ELF-1 (cell line): ENCODE data around the gene NID2.

ENCODE experiments used
- DNase-seq: peaks from one replicate; pipeline ENCODE4 v3.0.0-alpha.2; 2016; ENCODE audit warnings: low read depth, low spot score

NID2 gene

DNA sequence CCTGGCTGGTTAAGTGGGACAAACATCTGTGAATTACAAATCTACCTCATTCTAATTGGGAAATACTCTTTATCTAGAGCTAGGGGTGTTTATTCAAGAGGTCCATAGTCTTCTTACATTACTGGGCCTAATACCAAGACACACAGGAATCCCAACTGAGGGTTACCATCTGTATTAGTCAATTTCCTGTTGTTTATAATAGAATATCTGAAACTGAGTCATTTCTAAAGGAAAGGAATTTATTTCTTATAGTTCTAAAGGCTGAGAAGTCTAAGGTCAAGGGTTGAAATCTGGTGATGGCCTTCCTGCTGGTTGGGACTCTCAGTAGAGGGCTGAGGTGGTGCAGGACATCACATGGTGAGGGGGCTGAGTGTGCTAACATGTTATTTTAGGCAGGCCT, 43.5 kb downstream of the NID2 start:
- no peak for DNase-seq

DNA sequence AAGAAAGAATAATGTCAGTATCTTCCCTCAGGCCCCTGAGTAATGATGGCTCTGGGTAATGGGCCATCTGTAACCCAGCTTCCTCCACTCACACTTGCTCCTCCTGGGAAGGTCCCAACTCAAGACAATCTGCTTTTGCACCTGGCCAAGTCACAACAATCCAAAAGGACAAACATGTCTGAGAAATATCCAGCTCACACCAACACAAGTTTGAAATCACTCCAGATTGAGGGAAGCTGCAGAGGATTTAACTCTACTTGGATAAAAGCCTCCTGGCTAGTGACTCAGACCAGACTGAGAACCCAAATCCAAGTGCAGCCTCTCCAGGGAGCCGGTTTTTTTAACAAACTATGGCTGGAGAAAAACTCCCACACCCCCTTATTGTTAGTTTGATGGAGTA, 45.3 kb downstream of the NID2 start:
- no peak for DNase-seq

DNA sequence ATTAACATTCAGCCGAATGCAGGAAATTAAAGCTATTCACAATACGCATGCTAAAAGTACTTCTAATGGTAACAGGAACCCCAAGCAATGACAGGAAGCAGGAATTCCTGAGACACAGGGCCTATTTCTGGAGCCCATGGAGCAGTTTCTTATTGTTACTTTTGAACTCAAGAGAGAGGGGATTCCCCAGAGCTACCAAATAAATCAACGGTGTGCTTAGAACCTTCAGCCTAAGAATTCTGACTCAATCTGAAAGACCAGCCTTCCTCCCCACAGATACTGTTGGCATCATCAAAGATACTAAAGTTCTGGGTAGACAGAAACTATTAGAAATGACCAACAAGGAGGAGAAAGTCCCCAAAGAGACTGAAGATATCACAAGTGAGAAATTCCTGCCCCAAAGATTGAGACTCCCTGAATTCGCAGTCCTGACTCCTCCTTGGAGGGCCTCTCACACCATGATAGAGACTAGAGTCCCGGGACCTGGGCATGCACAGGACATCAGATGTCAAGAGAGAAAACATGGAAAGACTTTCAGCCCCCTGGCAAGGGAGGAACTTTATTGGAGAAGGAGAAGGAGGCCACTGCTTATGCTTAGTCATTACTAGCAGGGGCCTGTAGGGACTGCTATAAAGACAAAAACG, 46.8 kb downstream of the NID2 start:
- no peak for DNase-seq

DNA sequence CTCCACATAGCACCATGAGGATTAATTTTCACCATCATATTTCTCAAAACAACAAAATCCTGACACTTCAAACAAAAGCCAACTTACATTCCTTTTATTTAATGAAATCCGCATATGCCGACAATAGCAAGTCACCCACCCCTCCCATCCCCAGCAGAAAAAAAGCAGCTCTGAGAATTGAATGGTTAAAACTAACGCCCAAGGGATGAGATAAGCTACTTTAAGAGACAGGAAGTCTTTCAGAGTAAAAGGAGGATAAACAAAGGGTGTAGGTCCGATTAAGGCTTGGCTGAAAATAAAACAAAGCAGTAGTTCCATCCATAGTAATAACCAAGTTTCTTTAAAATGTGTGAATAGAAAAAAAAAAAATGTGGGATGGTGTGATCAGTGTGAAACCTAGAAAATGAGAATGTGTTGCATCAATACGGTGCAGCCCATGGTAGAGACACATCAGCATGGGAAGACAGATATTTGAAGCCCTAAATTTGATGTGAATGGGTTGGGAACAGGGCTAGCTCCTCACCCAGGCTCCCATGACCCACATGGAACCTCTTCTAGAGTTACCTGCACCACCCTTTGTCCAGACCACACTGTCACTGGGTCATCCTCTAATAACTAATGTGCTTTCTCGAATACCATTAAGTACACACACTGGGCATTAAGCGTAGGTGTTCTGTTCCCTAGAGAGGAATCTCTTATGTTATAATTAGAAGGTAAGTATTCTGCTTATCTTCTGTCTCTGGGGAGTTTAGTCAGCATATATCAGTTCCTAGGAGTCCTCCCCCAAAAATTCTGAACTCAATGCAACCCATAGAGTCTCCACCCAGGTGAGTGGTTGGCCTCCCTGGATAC, 47.8 kb downstream of the NID2 start:
- DNase-seq = peak; percentile 13

DNA sequence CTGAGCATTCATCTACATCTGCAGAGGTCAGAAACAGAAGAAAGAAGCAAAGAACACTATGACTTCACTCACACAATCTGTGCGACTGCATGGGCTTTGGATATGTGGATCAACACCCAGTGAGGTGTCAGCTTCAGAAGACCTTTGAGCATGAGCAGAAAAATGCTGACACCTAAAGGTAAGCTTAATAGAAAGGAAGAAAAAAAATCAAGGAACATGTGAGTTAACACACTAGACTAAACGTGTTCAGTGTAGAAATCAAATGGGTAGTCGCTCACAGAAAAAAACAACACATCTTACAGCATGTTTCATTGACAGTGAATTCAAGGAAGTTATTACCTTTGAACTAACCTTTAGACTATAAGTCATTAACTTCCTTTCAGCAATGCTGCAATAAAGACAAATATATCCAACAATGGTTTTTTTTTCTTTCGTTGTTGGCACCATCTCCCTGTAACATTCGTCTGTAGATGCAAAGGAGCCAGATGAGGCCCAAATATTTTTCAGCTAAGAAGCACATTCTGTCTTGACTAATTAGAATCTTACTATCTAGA, 48.6 kb downstream of the NID2 start:
- no peak for DNase-seq

DNA sequence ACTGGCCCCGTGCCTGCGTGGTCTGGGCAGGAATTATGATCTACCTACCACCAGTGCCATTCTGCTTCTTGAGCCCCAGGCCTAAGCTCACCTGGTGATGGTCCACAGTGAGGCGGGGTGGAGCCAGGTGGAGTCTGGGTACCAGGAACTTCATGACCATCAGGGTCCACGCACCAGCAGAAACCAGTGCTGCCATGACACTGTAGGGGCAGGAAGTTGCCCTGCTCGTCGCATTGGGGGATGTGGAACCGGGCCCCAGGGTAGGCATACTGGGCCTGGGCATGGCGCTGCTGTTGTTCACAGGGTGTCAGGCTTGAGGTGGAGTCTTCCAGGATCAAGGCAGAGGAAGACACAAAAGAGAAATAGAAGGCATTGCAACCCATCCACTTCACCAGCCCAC, 49.9 kb downstream of the NID2 start:
- DNase-seq = no peak

DNA sequence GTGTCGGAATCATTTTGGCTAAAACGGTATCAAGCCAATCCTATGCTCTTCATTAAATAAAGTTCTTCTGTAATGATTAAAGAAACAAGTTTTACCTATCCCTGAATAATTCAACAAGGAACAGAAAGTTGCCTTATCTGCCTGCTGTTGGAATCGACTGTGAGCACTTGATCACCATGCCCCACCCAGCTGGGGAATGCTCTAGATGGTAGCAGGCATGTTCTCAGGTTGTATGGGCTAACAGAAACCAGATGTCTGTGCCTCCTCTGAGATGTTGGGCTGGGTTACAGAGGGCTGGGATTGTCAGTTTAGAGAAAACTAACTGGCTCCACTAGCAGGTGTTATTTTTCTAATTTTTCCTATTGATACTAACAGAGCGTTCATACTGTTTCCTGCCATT, 50.6 kb downstream of the NID2 start:
- no peak for DNase-seq

DNA sequence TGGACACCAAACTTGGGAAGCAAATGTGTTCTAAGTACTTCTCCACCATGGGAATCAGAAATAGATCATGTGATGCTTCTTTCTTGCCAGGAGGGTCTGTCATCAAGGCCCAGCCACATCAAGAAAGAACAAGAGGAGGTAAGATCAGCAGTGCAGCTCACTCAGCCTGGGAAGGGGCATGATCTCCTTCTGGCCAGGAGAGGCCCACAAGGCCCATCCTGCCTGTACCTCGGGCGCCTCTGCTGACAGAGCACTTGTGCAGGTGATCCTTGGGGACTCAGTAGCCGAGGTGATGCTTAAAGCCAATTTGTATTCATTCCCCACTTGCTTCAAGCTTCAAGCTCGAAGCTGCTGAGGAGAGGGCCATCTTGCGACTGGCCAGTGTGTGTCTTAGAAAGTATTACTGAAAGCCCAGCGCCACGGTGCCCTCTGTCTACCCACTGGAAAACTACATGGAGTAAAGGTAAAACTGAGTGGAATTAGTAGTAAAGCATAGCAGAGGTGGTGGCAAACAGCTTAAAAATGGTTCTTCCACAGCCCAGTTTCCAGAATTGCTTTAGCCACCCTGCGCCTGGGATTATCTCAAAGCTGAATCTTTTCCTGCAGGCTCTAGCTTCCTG, 53.3 kb downstream of the NID2 start:
- DNase-seq = peak; percentile 52

DNA sequence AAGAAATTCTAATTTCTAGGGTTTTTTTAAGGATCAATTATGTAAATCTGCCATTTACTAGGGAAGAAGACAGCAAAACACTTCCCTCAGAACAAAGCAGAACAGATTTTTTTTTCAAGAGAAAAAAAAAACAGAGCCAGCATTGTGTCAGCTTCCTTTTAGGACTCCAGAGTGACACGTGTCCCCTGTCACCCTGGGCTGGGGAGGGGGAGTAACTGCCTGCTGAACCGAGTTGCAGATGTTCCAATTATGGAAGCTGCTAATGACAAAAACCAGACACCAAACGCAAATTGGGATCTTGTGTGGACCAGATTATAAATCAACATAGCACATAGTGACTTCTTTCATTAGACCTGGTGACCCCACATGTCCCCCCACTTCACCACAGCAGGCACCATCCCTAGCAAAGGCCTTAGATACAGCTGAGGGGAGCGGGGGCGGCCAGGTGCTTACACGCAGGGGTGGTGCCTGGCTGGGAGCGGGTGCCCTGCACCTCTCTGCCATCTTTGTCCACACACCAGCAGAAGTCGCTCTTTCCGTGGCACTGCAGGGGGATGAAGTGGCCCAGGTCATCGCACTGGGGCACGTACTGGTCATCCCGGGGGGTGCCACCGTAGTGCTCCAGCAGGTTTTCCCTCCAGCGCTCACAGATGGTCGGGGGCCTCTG, 54.1 kb downstream of the NID2 start:
- no peak for DNase-seq

DNA sequence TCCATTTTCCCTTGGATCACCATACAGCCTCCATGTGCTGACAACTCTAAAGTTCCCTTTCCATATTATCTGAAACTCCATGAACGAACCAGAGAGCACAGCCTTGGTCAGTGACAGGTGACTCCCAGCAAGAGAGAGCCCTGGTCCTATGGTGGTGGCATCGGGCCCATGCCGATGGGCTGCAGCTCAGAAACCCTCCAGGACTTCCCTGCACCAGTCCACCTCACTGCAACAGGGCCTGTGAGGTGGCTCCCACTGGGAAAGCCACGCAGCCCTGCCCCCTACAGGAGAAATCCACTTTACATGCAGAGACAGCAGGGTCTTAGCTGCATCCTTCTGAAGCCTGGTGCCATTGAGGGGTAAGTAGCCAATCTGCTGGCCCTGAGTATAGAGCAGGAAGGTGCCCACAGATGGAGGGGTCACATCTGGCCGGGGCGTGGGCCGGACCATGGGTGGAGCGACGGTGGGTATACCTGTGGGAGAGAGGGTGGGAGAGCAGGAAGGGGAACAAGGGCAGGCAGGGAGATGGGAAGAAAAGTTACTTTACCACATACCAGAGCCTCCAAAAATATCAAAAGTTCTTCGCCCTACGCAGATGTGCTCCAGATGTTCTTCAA, 54.8 kb downstream of the NID2 start:
- DNase-seq = peak; percentile 50

DNA sequence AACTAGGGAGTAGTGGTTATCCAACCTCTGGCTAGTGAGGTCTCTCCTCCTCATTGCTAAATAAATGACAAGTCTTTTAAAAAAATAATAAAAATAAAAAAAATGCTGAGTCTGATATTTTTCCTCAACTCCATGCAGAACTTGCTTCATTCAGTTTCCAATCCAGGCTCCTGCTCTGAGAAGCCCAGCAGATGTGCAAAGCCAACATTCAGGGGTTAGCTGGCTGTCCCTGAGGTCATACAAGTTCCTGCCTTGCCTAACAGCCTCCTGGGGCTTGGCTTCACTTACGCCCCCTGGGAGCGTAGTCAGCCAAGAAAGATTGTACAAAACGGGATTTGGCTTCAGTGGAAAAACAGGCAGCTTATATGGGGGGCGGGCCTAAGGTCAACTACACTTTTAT, 56.2 kb downstream of the NID2 start:
- peak; percentile 29 for DNase-seq

DNA sequence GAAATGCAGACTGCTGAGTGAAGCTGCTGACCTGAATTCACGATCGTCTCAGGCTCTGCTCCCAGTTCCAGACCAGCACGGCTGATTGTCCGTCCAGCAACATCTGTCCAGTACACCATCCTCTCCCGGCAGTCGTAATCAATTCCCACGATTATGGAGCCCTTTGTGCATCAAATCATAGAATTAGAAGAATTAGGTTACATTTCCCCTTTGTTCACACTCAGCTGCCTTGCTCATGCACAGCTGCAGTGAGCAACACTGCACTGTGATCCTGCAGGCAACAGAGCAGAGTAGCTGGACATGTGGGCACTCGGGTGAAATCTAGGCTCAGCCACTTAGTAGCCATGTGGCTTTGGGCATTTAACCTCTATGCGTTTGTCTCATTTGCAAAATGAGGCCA, 57.3 kb downstream of the NID2 start:
- DNase-seq = no peak

DNA sequence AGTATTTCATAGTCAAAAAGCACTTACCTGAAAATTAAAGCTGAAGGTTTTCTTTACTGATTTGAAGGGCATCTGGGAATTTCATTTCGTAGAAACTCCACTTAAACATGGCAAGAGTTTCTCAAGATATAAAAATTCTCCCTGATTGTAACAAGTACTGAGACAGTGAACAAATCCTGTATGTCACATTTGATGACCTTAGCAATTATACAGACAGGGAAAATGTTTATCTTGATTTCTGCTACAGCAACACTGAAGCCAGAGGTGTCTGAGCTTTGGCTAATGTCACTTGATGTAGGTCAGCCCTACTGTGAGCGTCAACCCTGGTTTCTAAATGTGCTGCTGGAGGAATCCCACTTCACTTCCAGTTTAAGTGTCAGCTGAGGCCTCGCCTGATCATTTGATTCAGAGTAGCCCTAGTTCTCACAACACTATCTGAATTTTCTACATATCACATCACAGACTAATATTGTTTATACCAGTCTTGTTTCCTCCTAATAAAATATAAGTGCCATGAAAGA, 58.6 kb downstream of the NID2 start:
- DNase-seq = no peak

DNA sequence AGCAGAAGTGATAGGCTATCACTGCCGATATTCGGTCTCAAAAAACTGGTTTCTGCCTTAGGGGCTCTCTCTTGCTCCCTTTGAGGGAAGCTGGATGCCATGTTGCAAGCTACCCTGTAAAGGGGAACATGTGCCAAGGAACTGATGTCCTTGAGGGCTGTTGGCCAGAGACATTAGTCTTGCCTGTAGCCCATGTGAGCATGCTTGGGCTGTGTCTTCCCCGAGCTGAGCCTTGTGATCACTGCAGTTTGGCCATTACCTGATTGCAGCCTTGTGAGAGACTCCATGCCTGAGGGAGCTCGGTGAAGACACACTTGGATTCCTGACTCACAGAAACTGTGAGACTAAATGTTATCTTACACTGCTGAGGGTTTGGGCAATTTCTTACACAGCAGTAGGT, 60.7 kb downstream of the NID2 start:
- DNase-seq = no peak

DNA sequence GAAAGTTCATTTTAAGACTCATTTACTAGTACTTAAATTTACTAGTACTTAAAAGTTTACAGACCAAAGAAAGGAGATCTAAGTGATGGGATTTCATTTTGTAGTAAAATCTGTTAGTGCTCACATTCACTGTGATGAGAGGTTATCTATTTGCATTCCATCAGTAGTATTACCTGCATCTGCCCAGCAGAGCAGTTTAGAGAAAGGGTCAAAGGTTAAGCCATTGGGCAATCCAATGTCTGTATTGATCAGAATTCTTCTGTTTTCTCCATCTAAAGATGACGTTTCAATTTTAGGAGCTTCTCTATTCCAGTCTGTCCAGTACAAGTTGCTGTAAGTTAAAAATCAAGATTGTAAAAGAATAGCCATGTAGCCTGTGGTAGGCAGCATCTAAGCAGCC, 61.2 kb downstream of the NID2 start:
- no peak for DNase-seq

DNA sequence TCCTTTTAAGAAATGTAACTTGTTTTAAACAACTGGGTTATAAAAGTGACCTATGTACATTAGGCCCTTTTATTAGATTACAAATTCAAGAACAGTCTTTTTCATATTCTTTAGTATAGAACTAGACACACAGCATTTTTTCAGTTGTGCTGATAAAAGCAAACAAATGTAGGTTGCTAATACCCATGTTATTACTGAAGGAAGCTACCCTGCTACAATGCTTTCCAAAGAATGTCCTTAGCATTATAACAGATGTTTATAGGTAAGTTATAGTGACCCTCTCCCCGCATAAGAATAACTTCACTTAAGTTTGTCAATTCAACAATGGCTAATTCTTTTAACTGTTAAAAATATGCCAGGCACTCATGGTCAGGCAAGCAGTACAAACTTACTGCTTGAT, 61.6 kb downstream of the NID2 start:
- DNase-seq = no peak

DNA sequence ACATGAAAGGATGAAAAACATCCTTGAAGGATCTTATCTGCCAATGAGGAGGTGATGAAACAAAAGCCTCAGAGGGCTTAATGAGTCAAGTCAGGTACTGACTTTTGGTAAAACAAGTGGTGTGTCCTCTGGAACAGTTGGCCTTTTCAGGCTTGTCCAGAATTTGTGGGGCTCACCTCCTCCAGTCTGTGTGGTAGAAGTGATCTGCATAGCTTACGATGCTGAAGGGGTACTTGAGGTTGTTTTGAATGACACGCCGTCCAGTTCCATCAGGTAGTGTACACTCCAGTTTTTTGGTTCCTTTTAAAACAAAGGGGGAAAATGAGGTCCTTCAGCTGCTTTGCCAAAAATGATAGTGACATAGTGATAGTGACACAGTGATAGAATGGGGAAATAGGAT, 62.5 kb downstream of the NID2 start:
- DNase-seq = no peak

DNA sequence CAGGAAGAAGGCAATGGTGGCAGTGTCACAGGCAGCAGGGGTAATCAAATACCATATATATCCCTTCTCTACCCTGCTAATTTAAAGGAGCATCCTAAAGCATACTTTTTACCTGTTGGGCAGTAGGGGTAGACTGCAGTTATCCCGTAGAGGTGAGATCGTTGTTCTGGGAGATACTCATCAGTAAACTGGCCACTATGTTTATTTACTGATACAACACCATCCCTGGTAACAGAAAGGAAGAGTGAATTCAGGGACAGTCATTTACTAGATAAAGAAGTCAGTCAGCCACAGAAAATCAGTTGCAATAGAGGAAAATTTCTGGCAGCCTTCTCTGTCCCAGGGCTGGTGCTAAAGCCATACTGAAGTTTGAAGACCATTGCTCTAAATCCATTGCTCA, 63.2 kb downstream of the NID2 start:
- DNase-seq = no peak

DNA sequence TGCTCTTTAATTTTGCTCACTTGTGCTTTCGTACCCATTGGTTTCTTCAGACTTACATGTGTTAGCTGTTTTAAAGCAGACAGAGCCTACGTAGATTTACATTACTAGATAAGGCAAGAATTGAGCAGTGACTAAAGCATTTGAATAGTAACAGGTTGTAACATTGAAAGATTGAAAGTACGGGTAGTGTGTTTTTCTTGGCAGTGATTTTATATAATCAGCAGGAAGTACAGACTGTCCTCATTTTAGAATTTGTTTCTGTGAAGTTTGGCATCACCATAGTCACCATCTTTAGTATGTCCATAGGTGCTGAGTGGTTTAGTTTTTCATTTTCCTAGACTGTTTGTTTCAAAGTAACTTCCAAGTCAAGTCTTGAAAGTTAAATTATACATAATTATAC, 65.5 kb downstream of the NID2 start:
- no peak for DNase-seq

DNA sequence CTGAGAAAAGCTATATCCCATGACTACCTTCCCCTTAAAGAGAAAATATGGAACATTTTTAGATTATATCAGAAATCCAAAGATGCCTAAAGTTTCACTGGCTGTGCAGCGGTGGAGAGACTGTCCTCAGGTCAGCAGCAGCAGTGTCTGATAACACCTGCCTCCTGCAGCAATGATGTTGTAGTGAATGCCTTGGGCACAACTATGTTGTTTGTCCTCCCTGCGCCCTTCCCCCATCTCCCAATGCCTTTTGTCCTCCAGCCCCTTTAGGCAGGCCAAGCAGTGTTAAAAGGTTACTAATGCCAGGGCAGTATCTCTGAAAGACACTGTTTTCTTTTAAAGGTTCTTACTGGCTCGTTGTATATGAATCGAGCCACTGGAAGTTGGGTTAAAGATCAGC, 66.3 kb downstream of the NID2 start:
- peak; percentile 60 for DNase-seq

DNA sequence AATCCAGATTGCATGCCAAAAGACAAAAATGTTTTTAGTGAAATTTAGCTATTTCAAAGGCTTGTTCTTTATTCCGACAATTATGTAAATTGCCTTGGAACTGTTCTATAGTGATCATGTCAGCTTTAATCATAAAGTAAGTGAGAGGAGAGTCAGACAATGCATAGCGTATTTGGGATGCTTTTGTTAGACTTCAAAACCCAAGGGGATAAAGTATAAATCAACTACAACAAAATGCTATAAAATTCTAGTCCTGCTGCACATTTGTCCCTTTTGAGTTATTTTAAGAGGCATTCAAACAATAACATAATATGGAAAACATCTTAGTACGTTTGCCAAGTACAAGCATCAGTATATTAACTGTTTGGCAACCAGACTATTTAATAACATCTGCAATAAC, 68.2 kb downstream of the NID2 start:
- no peak for DNase-seq
